ENCODE measurements around the gene AQP9.

DNA sequence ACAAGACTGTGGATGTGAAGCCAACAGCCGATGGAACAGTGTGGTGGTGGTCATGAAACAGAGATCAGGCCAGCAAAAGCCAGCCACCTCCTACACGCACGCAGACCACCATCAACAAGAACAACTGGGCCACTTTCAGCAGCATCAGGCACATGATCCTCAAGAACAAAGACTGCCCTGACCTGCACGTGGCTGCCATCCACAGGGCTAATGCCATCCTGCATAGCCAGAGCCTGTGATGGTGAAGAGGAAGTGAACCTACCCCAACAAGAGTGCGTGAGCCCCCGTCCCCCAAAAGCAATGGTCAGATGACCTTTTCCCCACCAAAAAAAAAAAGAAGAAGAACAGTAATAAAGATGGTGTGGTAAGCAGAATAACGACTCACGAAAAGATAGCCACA, 62.6 kb downstream of the AQP9 start:
- no peak for TF ChIP-seq GABPA (IDR thresholded peaks at IDR 0.05; ENCODE audit: borderline replicate concordance, insufficient read depth, low read length)
- TF ChIP-seq, protein P1, sequence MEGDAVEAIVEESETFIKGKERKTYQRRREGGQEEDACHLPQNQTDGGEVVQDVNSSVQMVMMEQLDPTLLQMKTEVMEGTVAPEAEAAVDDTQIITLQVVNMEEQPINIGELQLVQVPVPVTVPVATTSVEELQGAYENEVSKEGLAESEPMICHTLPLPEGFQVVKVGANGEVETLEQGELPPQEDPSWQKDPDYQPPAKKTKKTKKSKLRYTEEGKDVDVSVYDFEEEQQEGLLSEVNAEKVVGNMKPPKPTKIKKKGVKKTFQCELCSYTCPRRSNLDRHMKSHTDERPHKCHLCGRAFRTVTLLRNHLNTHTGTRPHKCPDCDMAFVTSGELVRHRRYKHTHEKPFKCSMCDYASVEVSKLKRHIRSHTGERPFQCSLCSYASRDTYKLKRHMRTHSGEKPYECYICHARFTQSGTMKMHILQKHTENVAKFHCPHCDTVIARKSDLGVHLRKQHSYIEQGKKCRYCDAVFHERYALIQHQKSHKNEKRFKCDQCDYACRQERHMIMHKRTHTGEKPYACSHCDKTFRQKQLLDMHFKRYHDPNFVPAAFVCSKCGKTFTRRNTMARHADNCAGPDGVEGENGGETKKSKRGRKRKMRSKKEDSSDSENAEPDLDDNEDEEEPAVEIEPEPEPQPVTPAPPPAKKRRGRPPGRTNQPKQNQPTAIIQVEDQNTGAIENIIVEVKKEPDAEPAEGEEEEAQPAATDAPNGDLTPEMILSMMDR (IDR thresholded peaks at IDR 0.05; ENCODE audit: control extremely low read depth in 1 of 3, insufficient read depth in 1 of 3, low read depth in 1 of 3, low read length in 3 of 3), result peak in 1 of 3 experiments; percentile 22; a peak in 1 of 4 replicates
- TF ChIP-seq, protein P2, sequence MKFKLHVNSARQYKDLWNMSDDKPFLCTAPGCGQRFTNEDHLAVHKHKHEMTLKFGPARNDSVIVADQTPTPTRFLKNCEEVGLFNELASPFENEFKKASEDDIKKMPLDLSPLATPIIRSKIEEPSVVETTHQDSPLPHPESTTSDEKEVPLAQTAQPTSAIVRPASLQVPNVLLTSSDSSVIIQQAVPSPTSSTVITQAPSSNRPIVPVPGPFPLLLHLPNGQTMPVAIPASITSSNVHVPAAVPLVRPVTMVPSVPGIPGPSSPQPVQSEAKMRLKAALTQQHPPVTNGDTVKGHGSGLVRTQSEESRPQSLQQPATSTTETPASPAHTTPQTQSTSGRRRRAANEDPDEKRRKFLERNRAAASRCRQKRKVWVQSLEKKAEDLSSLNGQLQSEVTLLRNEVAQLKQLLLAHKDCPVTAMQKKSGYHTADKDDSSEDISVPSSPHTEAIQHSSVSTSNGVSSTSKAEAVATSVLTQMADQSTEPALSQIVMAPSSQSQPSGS (IDR thresholded peaks at IDR 0.05; ENCODE audit: low read length), result no peak
